K562 (cell line): Measurements from ENCODE around the gene FUCA2. TPM values are rescaled to one million over a fixed set of nuclear protein-coding genes. Genes with fewer than 3 reads are reported as not detected.

Source experiments
- ATAC-seq: fragments of 200-7000 bp; cut with Tn5 transposase; 3 replicates; pipeline ENCODE4 v1.9.1; 2020; ENCODE audit warnings: moderate library complexity
- BruUV-seq: library from RNA; stranded (reverse); fragments of 400-500 nt; replicated peaks from 2 replicates; lab custom pipeline; 2021; lab: Mats Ljungman, UMichigan
- CTCF ChIA-PET: fragments of 300-600 bp; formaldehyde crosslinking; extraction: SDS; loops from one replicate; lab custom pipeline; 2021; ENCODE audit warnings: low intra/inter-chr PET ratio; lab: Yijun Ruan, JAX
- POLR2A ChIA-PET: fragments of 300-600, 350-650 bp; sonication (Branson Sonifier 250); formaldehyde crosslinking; extraction: SDS; loops from one replicate; lab custom pipeline; 2021; ENCODE audit warnings: antibody characterized with exemption, inconsistent platforms; lab: Yijun Ruan, JAX
- DNase-seq, 4 experiments: peaks; one replicate each; pipeline versions ENCODE4 v3.0.0 to v3.0.0-alpha.2; 2011 to 2018; ENCODE audit warnings: low spot score in 3 of 4, mixed read lengths in 3 of 4; ENCODE audit errors: extremely low read depth in 1 of 4
- FAIRE-seq: peaks from 2 replicates; lab custom pipeline; 2011; peaks lifted over from hg19 to GRCh38; lab: Jason Lieb, UNC
- H2AFZ ChIP-seq: 2 replicates; pipeline ENCODE4 v1.6.0; 2011; ENCODE audit warnings: low read depth, low read length, control low read depth, inconsistent platforms
- H3K27ac ChIP-seq: fragments of 200-600 bp; 3 replicates; pipeline ENCODE4 v1.8.0; 2011; ENCODE audit warnings: low read depth, mild to moderate bottlenecking, control low read depth, inconsistent platforms, low read length, moderate library complexity, mixed read lengths; ENCODE audit errors: extremely low read depth
- H3K27me3 ChIP-seq, 2 experiments: fragments of 300-600 bp in 1 of 2; 2 replicates in 1 of 2; 3 replicates in 1 of 2; pipeline versions ENCODE4 v1.6.0 to v1.8.0; 2011; ENCODE audit warnings: inconsistent platforms in 2 of 2, low read length in 2 of 2, mild to moderate bottlenecking in 1 of 2, mixed read lengths in 1 of 2, moderate library complexity in 1 of 2; ENCODE audit not compliant: control insufficient read depth in 2 of 2, insufficient read depth in 2 of 2
- H3K36me3 ChIP-seq: fragments of 300-600 bp; 3 replicates; pipeline ENCODE4 v1.8.0; 2011; ENCODE audit warnings: mild to moderate bottlenecking, low read length, inconsistent platforms; ENCODE audit not compliant: control insufficient read depth, insufficient read depth
- H3K4me1 ChIP-seq, 2 experiments: fragments of 200-600 bp in 1 of 2; replicated peaks in 1 of 2; 2 replicates in 1 of 2; 3 replicates in 1 of 2; pipeline versions ENCODE4 v1.5.1 to v1.8.0; 2011; ENCODE audit warnings: inconsistent platforms in 2 of 2, low read length in 2 of 2, mild to moderate bottlenecking in 1 of 2, mixed read lengths in 1 of 2, moderate library complexity in 1 of 2; ENCODE audit not compliant: control insufficient read depth in 2 of 2, insufficient read depth in 2 of 2
- H3K4me2 ChIP-seq: 2 replicates; pipeline ENCODE4 v1.6.1; 2011; ENCODE audit warnings: low read length, control low read depth, inconsistent platforms, mixed read lengths; ENCODE audit not compliant: insufficient read depth
- H3K4me3 ChIP-seq: fragments of 200-600 bp; sonication (generic), shearing (Covaris generic); 2 replicates; pipeline ENCODE4 v1.5.1; 2016; ENCODE audit warnings: control low read depth, inconsistent platforms
- H3K79me2 ChIP-seq: fragments of 200-600 bp; 3 replicates; pipeline ENCODE4 v1.8.0; 2011; ENCODE audit warnings: low read length, inconsistent platforms; ENCODE audit not compliant: control insufficient read depth, insufficient read depth
- H3K9ac ChIP-seq, 2 experiments: 2 replicates each; pipeline versions ENCODE4 v1.6.0 to v1.6.1; 2011; ENCODE audit warnings: low read depth in 2 of 2, low read length in 2 of 2, control low read depth in 1 of 2, inconsistent platforms in 1 of 2, mild to moderate bottlenecking in 1 of 2, mixed read lengths in 1 of 2; ENCODE audit not compliant: insufficient read depth in 1 of 2
- H3K9me1 ChIP-seq: one replicate; pipeline ENCODE4 v1.6.0; 2011; ENCODE audit warnings: inconsistent platforms, mild to moderate bottlenecking, low read length, moderate library complexity; ENCODE audit not compliant: control insufficient read depth, insufficient read depth
- H3K9me3 ChIP-seq: replicated peaks from 2 replicates; pipeline ENCODE4 v1.5.1; 2011; ENCODE audit warnings: low read depth, low read length, inconsistent platforms; ENCODE audit not compliant: control insufficient read depth, insufficient read depth
- H4K20me1 ChIP-seq: replicated peaks from 2 replicates; pipeline ENCODE4 v1.6.1; 2011; ENCODE audit warnings: low read length, inconsistent platforms, mixed read lengths; ENCODE audit not compliant: control insufficient read depth, insufficient read depth
- BACH1 ChIP-seq: fragments of 200-800 bp; sonication (Bioruptor generic); IDR thresholded peaks from 2 replicates; pipeline ENCODE4 v1.6.1; 2016; ENCODE audit warnings: missing genetic modification characterization, missing compliant biosample characterization
- HMG20B ChIP-seq: fragments of 250-450 bp; sonication (Bioruptor Pico); IDR thresholded peaks from 2 replicates; pipeline ENCODE4 v1.5.0; 2021; ENCODE audit warnings: mild to moderate bottlenecking
- ILK ChIP-seq: fragments of 450-650 bp; IDR thresholded peaks from 2 replicates; pipeline ENCODE4 v1.6.1; 2016; ENCODE audit warnings: missing genetic modification characterization, low read depth, mild to moderate bottlenecking, missing compliant biosample characterization, moderate library complexity, borderline replicate concordance
- KDM5B ChIP-seq: fragments of 200-600 bp; sonication (generic); IDR thresholded peaks from 2 replicates; pipeline ENCODE4 v1.6.1; 2012; ENCODE audit warnings: low read depth, mild to moderate bottlenecking, moderate library complexity, low read length, control low read depth, inconsistent platforms; ENCODE audit not compliant: insufficient replicate concordance
- LEF1 ChIP-seq: fragments of 450-650 bp; IDR thresholded peaks from 2 replicates; pipeline ENCODE4 v1.6.1; 2016; ENCODE audit warnings: mild to moderate bottlenecking
- PTRF ChIP-seq: fragments of 450-650 bp; IDR thresholded peaks from 2 replicates; pipeline ENCODE4 v1.6.1; 2016; ENCODE audit warnings: mild to moderate bottlenecking, missing genetic modification characterization, missing compliant biosample characterization
- RBM17 ChIP-seq: fragments of 200-400 bp; formaldehyde crosslinking; IDR thresholded peaks from 2 replicates; pipeline ENCODE4 v1.6.1; 2017; ENCODE audit warnings: low read depth, mild to moderate bottlenecking, low read length, borderline replicate concordance
- SAFB2 ChIP-seq: fragments of 200-400 bp; formaldehyde crosslinking; IDR thresholded peaks from 2 replicates; pipeline ENCODE4 v1.6.1; 2018; ENCODE audit warnings: borderline replicate concordance, low read length, low read depth, moderate library complexity; ENCODE audit not compliant: severe bottlenecking
- SP1 ChIP-seq: sonication (generic); formaldehyde crosslinking; IDR thresholded peaks from 2 replicates; pipeline ENCODE4 v1.8.1; 2022; ENCODE audit warnings: mild to moderate bottlenecking, missing genetic modification reagents
- TCFL5 ChIP-seq: fragments of 250-450 bp; sonication (Bioruptor Pico); conservative IDR thresholded peaks from 2 replicates; pipeline ENCODE4 v1.6.1; 2021; ENCODE audit warnings: mild to moderate bottlenecking, moderate library complexity, matching md5 sums
- TRIM24 ChIP-seq, 2 experiments: fragments of 450-650 bp; IDR thresholded peaks; 2 replicates each; pipeline ENCODE4 v1.6.1; 2016
- ZNF124 ChIP-seq: sonication (generic); formaldehyde crosslinking; IDR thresholded peaks from 2 replicates; pipeline ENCODE4 v1.8.1; 2022; ENCODE audit warnings: missing genetic modification reagents
- ZNF175 ChIP-seq: fragments of 200-800 bp; sonication (Bioruptor generic); IDR thresholded peaks from 2 replicates; pipeline ENCODE4 v1.6.1; 2016; ENCODE audit warnings: low read depth, mild to moderate bottlenecking, missing genetic modification characterization, missing compliant biosample characterization
- WGBS: fragments of 100-300 bp; shearing (Covaris generic); methylation state at CpG from one replicate; pipeline ENCODE4 v1.1.6; 2016; ENCODE audit warnings: low coverage, mixed read lengths; ENCODE audit not compliant: insufficient coverage; ENCODE audit errors: missing lambda C conversion rate; 5-methylcytosine and 5-hydroxymethylcytosine counted together
- in situ Hi-C: fragments of 300-500 bp; cut with MboI; formaldehyde crosslinking; loops from 4 replicates; pipeline ENCODE4 v1.15.0; 2018; ENCODE audit warnings: inconsistent platforms, mixed read lengths
- intact Hi-C: fragments of 100-400 bp; cut with micrococcal nuclease; formaldehyde crosslinking; loops from 2 replicates; pipeline ENCODE4 v1.14.2; 2022
- polyA plus RNA-seq, 8 experiments: library from polyadenylated mRNA; depleted of rRNA in 4 of 8; stranded (reverse) in 5 of 8; unstranded in 3 of 8; fragments of >200 nt; fragmentation: Nextera tagmentation in 2 of 8; fragmentation: Illumina TruSeq in 1 of 8; extraction: Ambion mirVana in 2 of 8; extraction: Trizol in 1 of 8; gene quantifications; 2 replicates each; pipeline versions ENCODE4 v1.2.1 to v1.2.3, GENCODE V29; 2011 to 2014; ENCODE audit warnings: inconsistent platforms in 1 of 8, missing spikeins in 1 of 8
- total RNA-seq, 7 experiments: library from RNA; depleted of rRNA in 6 of 7; stranded (reverse); fragments of >200 nt in 6 of 7; fragmentation: Illumina TruSeq in 2 of 7; extraction: Trizol in 2 of 7; gene quantifications; 2 replicates each; pipeline versions ENCODE4 v1.2.1 to v1.2.3, GENCODE V29; 2011 to 2021; ENCODE audit warnings: low replicate concordance in 1 of 7
- TF ChIP-seq, protein P1 (sequence below): fragments of 450-650 bp; IDR thresholded peaks from 2 replicates; pipeline ENCODE4 v1.6.1; 2017; ENCODE audit warnings: mild to moderate bottlenecking, moderate library complexity

The FUCA2 gene
- total and polyA plus RNA-seq, 9 of the 15 experiments (the other 6 are each of a cell fraction or from before 2014, with no cell fraction given) = 20.6 to 112 (median 79.3) TPM

DNA sequence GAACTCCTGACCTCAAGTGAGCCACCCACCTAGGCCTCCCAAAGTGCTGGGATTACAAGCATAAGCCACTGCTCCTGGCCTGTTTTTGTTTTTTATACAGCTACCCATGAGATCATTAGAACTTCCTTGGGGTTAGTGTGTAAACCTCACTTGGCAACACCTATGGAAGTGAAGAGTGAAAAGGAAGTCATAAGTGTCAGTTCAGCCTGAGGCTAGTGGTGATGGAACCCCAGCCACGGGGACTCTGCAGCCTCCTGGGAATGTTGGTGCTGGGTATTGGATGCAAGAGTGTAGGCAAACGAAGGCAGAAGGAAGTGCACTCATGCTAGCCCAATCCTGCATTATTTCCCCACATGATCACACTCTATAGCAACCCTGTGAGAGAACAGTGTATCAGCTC is 33.6 kb upstream of the FUCA2 start:
- Histone ChIP-seq H3K79me2 (no peaks in the 10 kb centered on the region), H4K20me1 (no peaks in the 10 kb centered on the region), H3K27me3 (peaks cover 0 to 5% of the 10 kb centered on the region in 2 experiments; a peak in 1 of 5 replicates), H3K9me3 (no peaks in the 10 kb centered on the region), H2AFZ (peak overlapping the region; percentile 67), H3K9ac (no peak overlapping the region), H3K27ac (no peak overlapping the region), H3K4me1 (peaks cover 0 to 15% of the 10 kb centered on the region in 2 experiments; a peak in 4 of 5 replicates), H3K4me2 (0 out of 2 replicates have a peak overlapping the region, but pooled peaks have one; percentile 10), H3K9me1 (no peaks in the 10 kb centered on the region), H3K36me3 (no peaks in the 10 kb centered on the region), H3K4me3 (no peak overlapping the region)
- ChIA-PET CTCF (no interaction called here), POLR2A (no interaction called here)
- ATAC-seq = peak; percentile 48
- WGBS = 19% methylated on average over 2 of the region's 2 CpGs
- intact Hi-C loops (no loop called here), in situ Hi-C loops (no loop called here)
- BruUV-seq = no TSS peak
- FAIRE-seq = no peak
- no peak for TF ChIP-seq ZNF124 (CRISPR knock-in tag)
- TF ChIP-seq, protein P1, sequence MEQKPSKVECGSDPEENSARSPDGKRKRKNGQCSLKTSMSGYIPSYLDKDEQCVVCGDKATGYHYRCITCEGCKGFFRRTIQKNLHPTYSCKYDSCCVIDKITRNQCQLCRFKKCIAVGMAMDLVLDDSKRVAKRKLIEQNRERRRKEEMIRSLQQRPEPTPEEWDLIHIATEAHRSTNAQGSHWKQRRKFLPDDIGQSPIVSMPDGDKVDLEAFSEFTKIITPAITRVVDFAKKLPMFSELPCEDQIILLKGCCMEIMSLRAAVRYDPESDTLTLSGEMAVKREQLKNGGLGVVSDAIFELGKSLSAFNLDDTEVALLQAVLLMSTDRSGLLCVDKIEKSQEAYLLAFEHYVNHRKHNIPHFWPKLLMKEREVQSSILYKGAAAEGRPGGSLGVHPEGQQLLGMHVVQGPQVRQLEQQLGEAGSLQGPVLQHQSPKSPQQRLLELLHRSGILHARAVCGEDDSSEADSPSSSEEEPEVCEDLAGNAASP = no peak
- TF ChIP-seq ILK (tag) = no peak
- no peak for TF ChIP-seq TRIM24 (IDR thresholded peaks at IDR 0.05)
- no peak for TF ChIP-seq LEF1
- no peak for TF ChIP-seq RBM17
- no peak for TF ChIP-seq SP1 (CRISPR knock-in tag)
- no peak for TF ChIP-seq ZNF175 (CRISPR knock-in tag)
- TF ChIP-seq BACH1 (tag) = no peak
- TF ChIP-seq SAFB2 = no peak
- TF ChIP-seq PTRF (tag) = no peak
- TF ChIP-seq TCFL5 = no peak
- TF ChIP-seq HMG20B = no peak
- no peak for TF ChIP-seq KDM5B
- no peak for DNase-seq
